Activated naive CD4-positive, alpha-beta T cell treated with Interleukin-2 at 50 U/mL for 16 hours (primary cell): ENCODE data around the gene ADCY7.
"Not testable (repeated sequence)": the region's sequence is repeated elsewhere in the genome, so short reads cannot be mapped to it uniquely, and the experiment has no call there.

Experiments
- DNase-seq: peaks from one replicate; pipeline ENCODE4 v3.0.0-alpha.2; 2020

Gene ADCY7

GRCh38 chr16:50266337-50267091 lies at the start of gene ADCY7:
Gene ADCY7 (plus strand): TSS chr16:50266551. CDS start chr16:50288180, 21,629 bp downstream.
- peak; percentile 87 for DNase-seq

- no peak for DNase-seq
Observed at GRCh38 chr16:50219402-50219975, 46.9 kb upstream of the ADCY7 start.

GRCh38 chr16:50224286-50224685 lies 42.1 kb upstream of the ADCY7 start:
- no peak for DNase-seq

- no peak for DNase-seq
Observed at GRCh38 chr16:50227120-50227519, 39.2 kb upstream of the ADCY7 start.

GRCh38 chr16:50227665-50228064 lies 38.7 kb upstream of the ADCY7 start:
- no peak for DNase-seq

- no peak for DNase-seq
Observed at GRCh38 chr16:50228364-50228868, 37.9 kb upstream of the ADCY7 start.

GRCh38 chr16:50229149-50229726 lies 37.1 kb upstream of the ADCY7 start:
- DNase-seq: no peak

- no peak for DNase-seq
Observed at GRCh38 chr16:50234771-50235556, 31.4 kb upstream of the ADCY7 start.

GRCh38 chr16:50235581-50235980 lies 30.8 kb upstream of the ADCY7 start:
- DNase-seq: no peak

- no peak for DNase-seq
Observed at GRCh38 chr16:50238314-50238713, 28.0 kb upstream of the ADCY7 start.

GRCh38 chr16:50238868-50239301 lies 27.5 kb upstream of the ADCY7 start:
- no peak for DNase-seq

- DNase-seq: not testable (repeated sequence)
Observed at GRCh38 chr16:50243024-50243423, 23.3 kb upstream of the ADCY7 start.

GRCh38 chr16:50244140-50244503 lies 22.2 kb upstream of the ADCY7 start:
- DNase-seq: no peak

GRCh38 chr16:50244504-50245416 lies 21.6 kb upstream of the ADCY7 start:
- DNase-seq: no peak

- DNase-seq: peak; percentile 73
Observed at GRCh38 chr16:50245417-50246298, 20.7 kb upstream of the ADCY7 start.

- DNase-seq: no peak
Observed at GRCh38 chr16:50246299-50247122, 19.8 kb upstream of the ADCY7 start.

- DNase-seq: no peak
Observed at GRCh38 chr16:50247123-50247905, 19.0 kb upstream of the ADCY7 start.

- DNase-seq: no peak
Observed at GRCh38 chr16:50247906-50248608, 18.3 kb upstream of the ADCY7 start.

GRCh38 chr16:50248845-50249244 lies 17.5 kb upstream of the ADCY7 start:
- DNase-seq: no peak
